ENCODE results near the gene NECTIN2.
"Not testable (repeated sequence)": the region's sequence is repeated elsewhere in the genome, so short reads cannot be mapped to it uniquely, and the experiment has no call there.

Gene NECTIN2

GRCh38 chr19:44851427-44851826, 5.3 kb downstream of the NECTIN2 start:
- no peak for DNase-seq (ENCODE audit: low spot score)

- DNase-seq (ENCODE audit: low spot score) = no peak
Observed at GRCh38 chr19:44855606-44856005, 9.5 kb downstream of the NECTIN2 start.

GRCh38 chr19:44856421-44857083, 10.5 kb downstream of the NECTIN2 start:
- no peak for DNase-seq (ENCODE audit: low spot score)

- DNase-seq (ENCODE audit: low spot score) = no peak
Observed at GRCh38 chr19:44857837-44858236, 11.7 kb downstream of the NECTIN2 start.

- DNase-seq (ENCODE audit: low spot score) = not testable (repeated sequence)
Observed at GRCh38 chr19:44861576-44861975, 15.5 kb downstream of the NECTIN2 start.

- no peak for DNase-seq (ENCODE audit: low spot score)
Observed at GRCh38 chr19:44863990-44864389, 17.9 kb downstream of the NECTIN2 start.

- no peak for DNase-seq (ENCODE audit: low spot score)
Observed at GRCh38 chr19:44865196-44865767, 19.2 kb downstream of the NECTIN2 start.

- no peak for DNase-seq (ENCODE audit: low spot score)
Observed at GRCh38 chr19:44866664-44867063, 20.6 kb downstream of the NECTIN2 start.

GRCh38 chr19:44867578-44867977, 21.5 kb downstream of the NECTIN2 start:
- DNase-seq (ENCODE audit: low spot score) = no peak

- no peak for DNase-seq (ENCODE audit: low spot score)
Observed at GRCh38 chr19:44869733-44870470, 23.8 kb downstream of the NECTIN2 start.

GRCh38 chr19:44871809-44872208, 25.7 kb downstream of the NECTIN2 start:
- no peak for DNase-seq (ENCODE audit: low spot score)

GRCh38 chr19:44872661-44873060, 26.6 kb downstream of the NECTIN2 start:
- DNase-seq (ENCODE audit: low spot score) = no peak

- DNase-seq (ENCODE audit: low spot score) = no peak
Observed at GRCh38 chr19:44874317-44874716, 28.2 kb downstream of the NECTIN2 start.

GRCh38 chr19:44875666-44876451, 29.8 kb downstream of the NECTIN2 start:
- no peak for DNase-seq (ENCODE audit: low spot score)

- no peak for DNase-seq (ENCODE audit: low spot score)
Observed at GRCh38 chr19:44876930-44877535, 30.9 kb downstream of the NECTIN2 start.

GRCh38 chr19:44878120-44878865, 32.2 kb downstream of the NECTIN2 start:
- no peak for DNase-seq (ENCODE audit: low spot score)

GRCh38 chr19:44879309-44880065, 33.4 kb downstream of the NECTIN2 start:
- no peak for DNase-seq (ENCODE audit: low spot score)

GRCh38 chr19:44882063-44882462, 36.0 kb downstream of the NECTIN2 start:
- no peak for DNase-seq (ENCODE audit: low spot score)

- not testable (repeated sequence) for DNase-seq (ENCODE audit: low spot score)
Observed at GRCh38 chr19:44882619-44883397, 36.7 kb downstream of the NECTIN2 start.

GRCh38 chr19:44883922-44884321, 37.8 kb downstream of the NECTIN2 start:
- no peak for DNase-seq (ENCODE audit: low spot score)

All from HuH-7.5 (cell line).